GM12875 (cell line): Measurements from ENCODE around the gene ABHD4.

Experiments
- H3K4me3 ChIP-seq: one replicate; pipeline ENCODE4 v1.5.1; 2011; ENCODE audit warnings: low read depth, low read length, control low read depth
- CTCF ChIP-seq: IDR thresholded peaks from 2 replicates; pipeline ENCODE4 v1.5.1; 2011; ENCODE audit warnings: low read depth, mild to moderate bottlenecking, control low read depth, inconsistent platforms, low read length, moderate library complexity, borderline replicate concordance; ENCODE audit not compliant: insufficient read depth

Gene ABHD4

GRCh38 chr14:22653012-22653621 is 55.0 kb downstream of the ABHD4 start:
- peak; percentile 92 for TF ChIP-seq CTCF
- no peak overlapping the region for H3K4me3 ChIP-seq

- TF ChIP-seq CTCF = no peak
- H3K4me3 ChIP-seq = no peak overlapping the region
These were observed 58.1 kb downstream of the ABHD4 start for GRCh38 chr14:22656226-22656625.

- no peak for TF ChIP-seq CTCF
- H3K4me3 ChIP-seq = no peak overlapping the region
These were observed 59.0 kb downstream of the ABHD4 start for GRCh38 chr14:22656945-22657731.

- no peak overlapping the region for H3K4me3 ChIP-seq
- TF ChIP-seq CTCF = peak; percentile 33; the same call in 1 of the 2 replicates
These were observed 59.8 kb downstream of the ABHD4 start for GRCh38 chr14:22657861-22658260.

GRCh38 chr14:22658946-22659345 is 60.8 kb downstream of the ABHD4 start:
- TF ChIP-seq CTCF = no peak
- no peak overlapping the region for H3K4me3 ChIP-seq

- H3K4me3 ChIP-seq = no peak overlapping the region
- TF ChIP-seq CTCF = no peak
These were observed 62.6 kb downstream of the ABHD4 start for GRCh38 chr14:22660654-22661053.
